ENCODE data around the gene CMKLR1.

Gene CMKLR1

DNA sequence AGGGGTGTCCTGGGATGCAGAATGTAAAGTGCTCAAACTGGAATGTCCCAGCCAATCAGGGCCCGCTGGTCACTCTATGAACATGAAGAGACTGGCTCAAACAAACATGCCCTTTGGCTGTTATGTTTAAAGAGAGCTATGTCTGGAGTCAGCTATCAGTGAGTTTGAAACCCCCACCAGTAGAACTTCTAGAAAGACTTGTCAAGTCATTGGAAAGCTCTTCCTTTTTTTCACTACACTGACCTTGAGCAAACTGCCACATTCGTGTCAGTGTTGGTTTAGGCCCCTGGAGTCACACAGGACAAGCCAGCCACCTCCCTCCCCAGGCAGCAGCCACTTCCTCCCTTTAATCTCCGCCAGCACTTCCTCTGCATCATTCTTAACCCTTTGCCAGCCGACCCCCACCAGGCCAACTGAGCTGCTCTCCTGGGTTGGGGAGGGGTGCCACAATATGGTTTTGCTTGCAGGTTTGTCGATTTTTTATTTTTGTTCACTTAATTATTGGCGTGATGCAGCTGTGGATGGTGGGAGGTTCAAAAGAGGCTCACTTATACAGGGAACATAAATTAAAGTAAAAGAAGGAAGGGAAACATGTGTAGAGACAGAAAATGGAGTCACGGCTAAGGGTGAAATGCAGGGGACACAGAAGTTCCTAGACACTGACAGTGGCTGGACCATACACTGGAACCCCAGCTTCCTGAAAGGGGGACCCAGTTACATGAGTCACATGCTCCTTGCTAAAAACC is 25.3 kb downstream of the CMKLR1 start:
- no peak for DNase-seq

DNA sequence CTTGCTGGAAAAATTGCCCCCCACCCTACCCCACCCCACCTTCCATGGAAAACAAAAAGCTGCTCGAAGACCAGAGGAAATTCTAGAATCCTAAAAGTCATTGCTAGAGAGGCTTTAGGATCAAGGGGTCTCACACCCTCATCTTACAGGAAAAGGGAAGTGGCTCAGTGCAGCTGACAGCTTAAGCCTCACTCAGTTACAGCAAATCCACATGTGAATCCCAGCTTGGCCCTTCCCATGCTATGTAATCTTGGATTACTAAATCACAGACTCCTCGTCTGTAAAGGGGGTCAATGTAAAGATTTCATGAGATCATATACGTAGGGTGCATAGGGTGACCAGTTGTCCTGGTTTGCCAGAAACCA is 25.9 kb downstream of the CMKLR1 start:
- no peak for DNase-seq

DNA sequence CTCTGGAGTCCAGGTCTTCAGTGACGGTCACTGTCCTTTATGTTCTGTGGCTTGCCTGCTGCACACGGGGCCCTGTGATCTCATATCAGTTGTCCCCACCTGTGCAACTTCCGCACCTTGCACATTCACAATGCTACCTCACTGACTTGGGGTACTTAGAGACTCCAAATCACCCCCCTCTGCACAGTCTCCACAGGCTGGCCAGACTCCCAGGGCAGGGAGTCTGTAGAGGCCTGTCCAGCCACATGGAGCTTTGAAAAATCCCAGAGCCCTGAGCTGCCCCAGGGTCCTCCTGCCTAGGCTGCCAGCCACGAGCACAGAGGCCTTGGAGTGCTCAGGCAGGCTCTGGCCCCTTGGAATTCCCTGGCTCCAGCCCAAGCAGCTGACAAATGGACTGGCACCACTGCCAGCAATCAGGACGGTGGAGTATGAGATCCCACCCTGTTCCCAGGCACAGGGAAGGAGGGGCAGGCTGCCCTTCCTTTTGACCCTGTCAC is 26.4 kb downstream of the CMKLR1 start:
- DNase-seq: no peak

DNA sequence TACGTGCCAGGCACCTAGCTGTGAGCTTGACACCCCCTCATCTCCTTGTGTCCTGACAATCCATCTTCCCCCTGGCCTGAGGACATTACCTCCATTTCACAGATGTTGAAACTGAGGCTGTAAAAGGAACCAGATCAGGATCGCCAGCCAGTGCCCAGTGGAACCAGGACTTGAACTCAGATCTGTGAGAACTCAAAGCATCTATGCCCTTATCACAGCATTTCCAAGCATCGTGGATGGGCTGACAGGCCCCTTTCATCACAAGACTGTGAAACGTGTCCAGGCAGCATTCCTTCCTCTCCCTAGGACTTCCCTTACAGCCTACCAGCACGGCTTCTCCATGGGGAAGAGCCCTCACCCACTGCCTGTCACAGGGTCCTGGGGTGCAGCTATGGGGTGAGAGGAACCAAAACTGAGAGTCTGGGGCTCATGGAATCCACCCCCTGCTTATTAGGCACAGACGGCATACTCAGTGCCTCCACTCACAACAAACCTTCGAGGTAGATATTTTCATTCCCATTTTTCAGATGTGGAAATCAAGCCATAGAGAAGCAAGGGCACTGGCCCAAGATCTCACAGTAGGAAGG is 26.9 kb downstream of the CMKLR1 start:
- no peak for DNase-seq

DNA sequence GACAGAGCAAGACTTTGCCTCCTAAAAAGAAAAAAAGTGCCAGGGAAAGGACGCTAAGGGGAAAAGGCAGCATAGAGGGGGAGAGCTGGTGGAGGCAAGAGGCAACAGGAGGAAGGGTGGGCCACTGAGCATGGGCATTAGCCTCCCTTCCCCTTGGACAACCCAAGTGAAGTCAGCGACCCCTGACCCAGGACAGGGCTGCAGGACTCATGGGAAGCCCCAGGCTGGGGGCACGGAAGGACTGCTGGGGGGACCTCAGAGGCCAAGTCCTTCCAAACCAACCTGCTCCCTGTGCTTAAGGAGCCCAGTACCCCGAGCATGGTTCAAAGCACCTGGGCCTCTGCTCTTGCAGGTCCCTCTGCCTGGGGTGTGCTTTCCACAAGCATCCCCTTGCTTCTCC is 27.5 kb downstream of the CMKLR1 start:
- no peak for DNase-seq

DNA sequence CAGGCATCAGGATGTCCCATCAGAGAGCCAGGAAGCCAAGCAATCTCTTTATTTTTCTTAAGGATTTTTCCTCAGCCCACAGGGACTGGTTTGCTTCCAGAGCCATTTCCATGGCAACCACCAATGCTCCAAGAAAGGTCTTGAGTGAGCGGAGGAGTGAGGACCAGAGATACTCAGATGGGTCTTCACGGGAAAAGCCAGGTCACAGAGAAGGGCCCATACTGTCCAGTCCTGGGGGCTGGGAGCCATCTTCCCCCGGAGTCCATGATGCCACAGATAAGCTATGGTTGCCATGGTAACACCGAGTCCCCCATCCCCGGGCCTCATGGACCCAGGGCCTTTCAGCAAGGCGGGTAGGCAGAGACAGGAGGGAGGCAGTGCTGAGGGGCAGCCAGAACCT is 28.6 kb downstream of the CMKLR1 start:
- DNase-seq: no peak

DNA sequence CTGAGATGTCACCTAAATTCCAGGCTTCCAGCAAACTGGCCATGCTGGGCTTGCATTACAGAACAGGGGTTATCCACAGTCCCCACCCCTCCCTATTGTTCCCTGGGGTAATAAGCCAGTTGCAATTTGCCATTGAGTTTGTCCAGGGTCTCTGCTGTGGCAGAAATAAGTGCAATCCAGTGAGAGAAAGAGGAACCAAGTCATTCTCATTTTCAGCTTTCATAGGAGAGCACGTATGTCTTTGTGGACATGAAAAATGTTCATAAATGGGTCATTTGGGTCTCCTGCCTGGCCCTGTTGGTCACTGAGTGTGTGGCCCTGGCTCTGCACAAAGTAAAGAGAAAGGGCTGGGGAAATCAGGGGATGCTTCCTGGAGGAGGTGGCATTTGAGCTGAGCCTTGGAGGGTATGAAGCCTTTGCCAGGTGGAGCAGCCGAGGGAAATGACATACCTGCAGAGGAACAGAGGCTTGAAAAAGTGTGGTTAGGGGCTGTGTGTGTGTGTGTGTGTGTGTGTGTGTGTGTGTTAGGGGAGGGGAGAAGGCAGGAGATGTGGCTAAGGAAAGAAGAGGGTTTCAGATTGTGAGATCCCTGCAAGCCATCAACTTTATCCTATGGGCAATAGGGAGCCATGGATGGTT is 29.3 kb downstream of the CMKLR1 start:
- no peak for DNase-seq

DNA sequence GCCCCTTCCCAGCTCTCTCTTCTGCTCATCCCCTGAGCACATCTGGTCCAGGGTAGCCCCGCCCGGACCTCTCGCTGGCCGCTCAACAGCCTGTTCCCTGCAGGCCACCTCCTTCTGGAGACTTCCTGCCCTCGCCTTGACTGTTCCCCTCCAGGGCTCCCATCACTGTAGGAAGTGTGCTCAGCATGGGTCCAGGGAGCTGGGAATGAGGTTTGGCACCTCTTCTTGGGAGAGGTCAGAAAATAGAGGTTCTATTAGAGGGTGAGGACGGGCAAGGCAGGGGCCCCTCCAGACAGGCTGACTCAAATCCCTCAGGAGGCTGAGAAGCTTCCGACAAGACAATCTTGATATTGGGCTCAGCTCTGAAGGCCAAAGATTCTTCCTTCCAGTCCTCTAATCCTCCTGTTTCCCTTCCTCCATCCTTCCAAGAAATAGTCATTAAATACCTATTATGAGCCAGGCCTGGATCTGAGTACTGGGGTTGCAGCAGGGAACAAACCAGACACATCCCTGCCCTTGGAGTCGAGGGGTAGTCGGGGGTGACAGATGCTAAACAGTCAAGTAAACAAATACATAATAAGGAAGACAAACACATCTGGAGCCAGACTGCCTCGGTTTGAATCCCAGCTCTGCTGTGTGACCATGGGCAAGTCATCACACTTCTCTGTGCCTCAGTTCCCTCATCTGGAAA is 30.6 kb downstream of the CMKLR1 start:
- DNase-seq: no peak

DNA sequence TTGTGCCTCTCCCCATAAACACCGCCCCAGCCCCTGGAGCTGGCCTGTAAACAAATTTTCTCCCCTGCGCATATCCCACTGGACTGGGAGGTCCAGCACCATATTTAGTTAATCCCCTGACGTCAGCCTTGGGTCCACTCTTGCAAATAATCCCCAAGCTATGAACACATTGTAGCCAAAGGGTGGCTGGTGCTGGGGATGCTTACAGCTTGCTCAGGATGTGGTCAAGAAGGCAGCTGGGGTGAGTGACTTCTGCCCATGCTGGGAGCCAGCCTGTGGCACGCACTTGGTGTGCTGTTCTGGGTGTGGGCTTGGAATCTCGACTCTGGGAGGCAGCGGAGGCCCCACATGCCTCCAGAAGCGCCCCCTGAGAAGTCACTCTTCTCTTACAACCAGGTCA is 32.1 kb downstream of the CMKLR1 start:
- DNase-seq: no peak

DNA sequence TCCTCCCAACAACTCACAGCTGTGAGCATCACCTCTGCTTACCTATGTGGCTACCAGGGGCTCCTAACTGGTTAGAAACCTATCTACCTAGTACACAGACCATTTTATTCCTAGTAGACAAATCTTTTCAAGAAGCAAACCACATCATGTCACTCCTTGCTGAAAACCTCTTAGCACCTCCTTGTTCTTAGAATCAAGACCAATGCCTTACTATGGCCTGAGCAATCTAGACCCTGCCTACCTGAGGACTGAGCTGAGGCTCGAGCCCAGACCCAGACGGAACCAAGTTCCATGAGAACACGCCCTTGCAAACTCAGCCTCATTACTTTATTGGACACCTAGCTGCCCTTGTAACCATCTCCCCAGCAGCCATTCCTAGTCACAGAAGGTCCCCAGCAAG is 32.6 kb downstream of the CMKLR1 start:
- no peak for DNase-seq

DNA sequence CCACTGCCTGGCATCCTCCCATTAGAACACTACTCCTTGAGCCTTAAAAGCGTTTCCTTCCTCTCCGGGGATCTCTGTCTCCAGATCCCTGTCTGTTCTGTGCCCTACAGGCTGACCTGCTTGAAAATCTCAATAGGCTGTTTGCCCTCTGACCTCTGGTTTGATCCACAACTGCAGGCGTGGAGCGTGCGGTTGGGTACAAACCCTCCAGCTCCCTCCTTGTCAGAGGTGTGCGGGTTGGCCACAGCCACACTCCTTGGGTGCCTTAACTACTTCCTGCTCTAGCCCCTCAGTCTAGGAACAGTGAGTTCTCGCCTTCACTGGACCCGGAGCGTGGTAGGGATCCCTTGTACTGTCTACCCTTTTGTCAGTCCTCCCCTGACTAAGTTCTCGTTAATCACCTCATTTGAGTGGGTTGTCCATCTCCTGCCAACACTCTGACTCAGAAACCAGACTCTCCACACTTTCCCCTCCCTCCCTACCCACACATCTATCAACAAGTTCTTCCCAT is 33.1 kb downstream of the CMKLR1 start:
- no peak for DNase-seq

DNA sequence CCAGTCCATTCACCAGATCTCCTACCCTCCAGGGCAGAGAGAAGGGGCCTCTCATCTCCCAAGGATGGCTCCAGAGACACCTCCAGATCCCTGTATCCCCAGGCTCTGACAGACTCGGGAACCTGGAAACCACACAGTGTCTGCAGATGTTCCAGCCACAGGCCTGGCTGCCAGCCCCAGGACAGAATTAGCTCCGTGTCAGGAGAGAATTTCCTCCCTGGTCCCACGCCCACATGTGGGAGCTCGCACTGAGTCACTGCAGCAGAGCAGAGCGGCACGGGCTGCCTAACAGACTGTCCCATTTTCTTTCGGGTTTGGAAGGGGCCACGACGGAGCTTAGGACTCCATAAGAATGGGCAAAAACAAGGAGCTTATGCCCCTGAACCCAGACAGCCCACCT is 33.6 kb downstream of the CMKLR1 start:
- no peak for DNase-seq

DNA sequence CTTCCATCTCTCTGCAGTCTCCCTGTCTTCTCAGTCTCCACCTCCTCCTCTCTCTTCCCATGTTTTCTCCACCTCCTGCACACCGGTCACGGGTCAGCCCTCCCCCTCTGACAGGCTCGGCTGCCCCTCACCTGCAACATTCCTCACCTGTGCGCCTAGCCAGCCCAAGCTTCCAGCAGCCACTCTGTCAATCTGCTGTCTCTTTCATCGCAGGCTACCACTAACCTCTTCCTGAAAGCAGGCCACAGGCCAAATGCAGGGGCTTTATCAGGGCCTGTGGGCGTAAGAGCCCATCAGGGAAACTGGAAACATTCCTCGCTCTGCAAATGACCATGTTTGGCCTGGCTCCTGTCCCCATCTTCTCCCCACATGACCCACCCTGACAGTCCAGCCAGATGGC is 34.5 kb downstream of the CMKLR1 start:
- DNase-seq: no peak

DNA sequence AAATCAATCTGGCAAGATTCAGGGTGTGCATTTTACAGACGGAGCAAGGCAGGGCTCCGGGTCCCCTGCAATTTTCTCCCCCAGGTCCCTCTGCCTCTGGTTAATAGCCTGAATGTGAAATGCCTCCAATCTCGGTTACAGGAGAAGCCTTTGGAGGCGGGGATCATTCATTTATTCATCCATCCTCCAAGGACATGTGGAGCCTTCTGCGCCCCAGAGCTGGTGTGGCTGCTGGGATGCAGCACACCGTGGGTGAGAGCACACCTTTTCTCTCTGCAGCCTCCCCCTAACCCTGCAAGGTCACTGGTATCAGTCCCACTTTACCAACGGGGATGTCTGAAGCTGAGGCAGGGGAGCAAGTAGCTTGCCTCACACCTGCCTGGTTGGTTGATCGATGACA is 35.4 kb downstream of the CMKLR1 start:
- no peak for DNase-seq

DNA sequence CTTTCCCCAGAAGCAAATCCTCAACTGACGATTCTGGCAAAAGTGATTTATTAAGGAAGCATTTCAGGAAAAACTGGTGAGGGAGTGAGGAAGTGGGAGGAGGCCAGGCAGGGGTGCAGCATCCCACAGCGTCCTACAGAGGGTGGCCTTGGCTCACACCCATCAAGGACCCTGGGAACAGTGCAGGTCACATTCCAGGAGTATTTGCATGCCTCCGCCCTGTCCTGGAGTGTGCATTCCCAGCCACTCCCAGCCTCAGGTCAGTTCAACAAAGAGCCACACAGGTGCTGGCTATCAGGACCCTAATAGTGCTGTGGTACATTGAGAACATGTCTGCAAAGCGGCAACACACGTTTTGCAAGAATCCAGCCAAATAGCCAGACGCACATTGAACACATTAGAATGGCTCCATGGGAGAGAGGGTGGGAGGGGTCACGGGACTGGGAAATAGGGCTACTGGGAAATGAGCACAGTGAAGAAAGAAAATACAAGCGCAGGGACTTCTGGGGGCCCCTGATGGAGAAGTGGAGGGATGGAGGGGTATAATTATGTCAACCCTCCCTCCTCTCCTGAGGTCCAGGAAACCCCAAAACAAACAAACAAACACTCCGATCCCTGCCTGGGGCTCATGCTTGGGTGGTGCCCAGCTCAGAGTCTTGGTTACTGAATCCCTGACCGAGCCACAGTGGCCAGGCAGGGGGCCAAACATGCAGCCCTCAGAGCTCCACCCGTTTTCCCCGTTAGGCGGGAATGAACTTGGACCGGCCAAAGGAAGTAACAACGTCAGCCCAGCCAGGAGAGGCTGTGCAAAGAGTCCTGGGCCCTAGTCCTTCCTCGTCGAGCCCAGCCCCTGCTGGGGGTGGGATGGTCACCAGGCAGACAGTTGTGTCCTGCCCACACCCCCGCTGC is 36.5 kb downstream of the CMKLR1 start:
- DNase-seq: peak; percentile 27

DNA sequence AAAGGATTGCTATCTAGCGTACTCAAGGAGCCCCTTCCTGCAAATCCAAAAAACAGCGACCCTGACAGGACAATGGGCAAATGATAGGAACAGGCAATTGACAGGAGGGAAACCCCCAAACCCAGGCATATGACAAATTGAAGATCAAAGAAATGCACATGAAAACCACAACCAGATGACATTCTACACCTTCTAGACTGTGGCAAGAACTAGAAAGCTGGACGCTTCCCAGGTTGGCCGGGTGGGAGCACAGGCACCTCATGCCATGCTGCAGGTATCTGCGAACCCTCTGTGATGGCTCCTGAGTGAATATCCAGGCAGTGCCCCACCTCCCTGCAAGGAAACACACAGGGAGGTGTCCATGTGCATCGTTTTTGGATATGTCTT is 37.1 kb downstream of the CMKLR1 start:
- DNase-seq: no peak

DNA sequence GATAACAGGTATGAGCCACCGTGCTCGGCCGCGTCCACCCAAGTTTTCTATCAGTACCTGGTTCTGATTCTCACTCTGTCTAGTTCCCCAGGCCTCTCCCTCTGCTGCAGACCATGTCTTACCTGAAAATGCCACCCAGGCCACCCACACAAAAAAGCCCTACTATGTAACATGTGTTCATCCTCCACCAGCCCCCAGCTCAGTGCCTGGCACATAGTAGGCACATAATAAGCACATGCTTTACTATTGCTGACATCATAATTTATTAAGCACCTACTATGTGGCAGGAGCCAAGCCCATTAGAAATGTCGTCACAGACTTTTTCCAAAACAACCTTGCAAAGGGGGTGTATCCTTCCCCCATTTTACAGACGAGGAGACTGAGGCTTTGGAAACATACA is 37.8 kb downstream of the CMKLR1 start:
- DNase-seq: no peak

DNA sequence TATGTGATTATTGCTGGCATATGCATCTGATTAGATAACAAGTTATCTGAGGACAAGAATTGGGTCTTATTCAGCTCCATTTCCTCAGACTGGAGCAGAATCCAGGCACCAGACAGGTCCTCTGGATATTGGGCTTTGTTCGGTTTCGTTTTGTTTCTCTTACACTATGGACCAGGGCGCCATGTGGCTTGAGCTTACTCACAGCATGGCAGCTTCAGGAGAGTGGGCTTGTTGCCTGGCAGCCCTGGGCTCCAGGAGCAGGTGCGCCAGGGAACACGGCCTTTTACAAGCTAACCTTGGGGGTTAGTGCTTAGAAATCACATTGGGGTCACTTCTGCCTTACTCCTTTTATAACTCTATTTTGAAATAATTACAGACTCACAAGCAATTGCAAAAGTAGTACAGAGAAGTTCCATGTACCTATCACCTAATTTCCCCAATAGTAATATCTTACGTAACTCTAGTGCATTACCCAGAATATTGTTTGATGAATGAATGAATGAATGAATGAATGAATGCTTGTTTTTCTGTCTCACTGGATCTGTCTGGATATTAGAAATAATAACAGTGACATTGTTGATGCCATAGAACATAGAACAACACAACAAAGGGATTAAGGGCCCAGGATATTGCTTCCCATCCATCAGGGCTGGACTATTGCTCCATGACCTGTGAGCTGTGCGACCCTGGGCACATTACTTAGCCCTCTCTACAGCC is 39.0 kb downstream of the CMKLR1 start:
- DNase-seq: no peak

DNA sequence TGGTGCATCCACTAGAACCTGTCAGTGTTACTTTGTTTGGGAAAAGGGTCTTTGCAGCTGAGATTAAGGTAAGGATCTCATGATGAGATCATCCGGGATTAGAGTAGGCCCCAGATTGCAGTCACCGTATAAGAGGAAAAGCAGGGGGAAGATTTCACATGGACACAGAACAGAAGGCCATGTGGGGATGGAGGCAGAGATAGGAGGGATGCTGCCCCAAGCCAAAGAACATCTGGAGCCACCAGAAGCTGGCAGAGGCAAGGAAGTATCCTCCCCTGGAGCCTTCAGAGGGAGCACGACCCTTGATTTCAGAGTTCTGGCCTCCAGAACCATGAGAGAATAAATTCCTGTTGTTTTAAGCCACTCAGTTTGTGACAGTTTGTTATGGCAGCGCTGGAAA is 39.6 kb downstream of the CMKLR1 start:
- DNase-seq: no peak

DNA sequence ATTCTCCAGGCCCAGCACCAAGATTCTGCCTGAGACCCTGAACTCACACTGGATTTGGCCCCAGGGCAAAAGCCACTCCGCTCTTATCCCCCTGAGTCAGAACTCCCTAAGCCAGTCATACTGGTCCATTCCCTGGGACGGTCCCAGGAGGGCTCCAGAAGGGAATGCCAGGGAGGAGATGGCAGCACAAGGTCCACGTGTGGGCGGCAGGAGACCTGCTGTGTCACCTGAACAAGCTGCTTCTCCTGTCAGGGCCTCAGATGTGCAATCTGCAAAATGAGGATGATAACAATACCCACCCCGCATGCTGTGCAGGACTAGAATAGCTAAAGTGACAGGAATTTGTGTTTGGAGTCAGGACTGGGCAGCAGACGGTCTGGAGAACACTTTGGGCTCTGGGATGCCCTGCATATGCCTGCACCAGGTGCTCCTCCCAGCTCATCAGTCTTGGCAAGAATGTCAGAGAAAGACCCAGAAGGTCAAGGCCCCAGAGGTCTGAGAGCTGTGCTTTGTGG is 40.3 kb downstream of the CMKLR1 start:
- DNase-seq: no peak

DNA sequence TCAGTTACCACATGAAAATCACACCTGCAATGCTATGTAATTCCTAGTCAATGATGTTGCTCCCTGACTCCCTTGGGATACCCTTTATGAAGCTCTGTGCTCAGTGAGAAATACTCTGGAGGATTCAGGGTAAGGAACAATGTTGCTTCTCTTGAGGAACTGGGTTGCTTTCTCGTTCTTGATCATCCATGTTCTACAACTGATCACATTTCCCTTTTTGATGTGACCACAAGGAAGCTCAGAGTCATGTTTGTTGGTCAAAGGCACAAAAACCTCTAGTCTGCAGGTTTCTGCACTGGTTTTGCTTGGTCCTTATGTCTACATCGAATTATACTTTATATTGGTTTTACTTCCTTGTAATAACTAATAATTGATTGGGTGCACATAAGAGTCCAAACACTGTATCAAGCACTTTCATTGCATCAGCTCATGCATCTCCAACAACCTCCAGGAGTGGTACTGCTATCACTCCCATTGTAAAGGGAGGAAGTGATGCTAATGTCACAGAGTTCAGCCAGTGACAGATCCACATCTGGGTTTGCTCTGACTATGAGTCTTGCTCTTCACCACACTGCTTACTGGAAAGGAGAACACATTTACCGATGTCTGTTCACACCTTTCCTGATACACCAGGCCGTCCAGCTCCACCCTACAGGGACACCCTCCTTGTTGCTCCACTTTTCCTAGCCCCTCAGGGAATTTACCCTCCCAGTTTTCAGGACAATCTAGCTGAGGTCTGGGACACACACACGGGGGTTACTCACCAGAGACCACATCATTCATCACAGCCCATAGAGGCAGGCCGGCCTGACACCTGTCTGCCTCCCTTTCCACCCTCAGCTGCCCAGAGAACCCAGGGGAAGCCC is 41.0 kb downstream of the CMKLR1 start:
- no peak for DNase-seq

All from NCI-H2227 treated with DMSO at 0.1 percent for 48 hours (cell line).